Uterine smooth muscle cell (primary cell): Measurements from ENCODE around the gene ADGRL3. TPM values are rescaled to one million over a fixed set of nuclear protein-coding genes. Genes with fewer than 3 reads are reported as not detected.

Experiments used
- total RNA-seq: library from RNA; depleted of rRNA; stranded (reverse); fragments of >200 nt; gene quantifications from 2 replicates; pipeline ENCODE4 v1.2.3, GENCODE V29; 2014

ADGRL3 gene
- 0.11 and 0.12 TPM in 2 replicates for total RNA-seq

GRCh38 chr4:61200187-61200915 is at the start of gene ADGRL3:
TSS of gene ADGRL3 (plus strand) at chr4:61200326.

